ENCODE data around the gene ZFP36L1.
A peak's percentile ranks its signal among the peaks of the same experiment; 100 is the strongest.

Gene ZFP36L1

DNA sequence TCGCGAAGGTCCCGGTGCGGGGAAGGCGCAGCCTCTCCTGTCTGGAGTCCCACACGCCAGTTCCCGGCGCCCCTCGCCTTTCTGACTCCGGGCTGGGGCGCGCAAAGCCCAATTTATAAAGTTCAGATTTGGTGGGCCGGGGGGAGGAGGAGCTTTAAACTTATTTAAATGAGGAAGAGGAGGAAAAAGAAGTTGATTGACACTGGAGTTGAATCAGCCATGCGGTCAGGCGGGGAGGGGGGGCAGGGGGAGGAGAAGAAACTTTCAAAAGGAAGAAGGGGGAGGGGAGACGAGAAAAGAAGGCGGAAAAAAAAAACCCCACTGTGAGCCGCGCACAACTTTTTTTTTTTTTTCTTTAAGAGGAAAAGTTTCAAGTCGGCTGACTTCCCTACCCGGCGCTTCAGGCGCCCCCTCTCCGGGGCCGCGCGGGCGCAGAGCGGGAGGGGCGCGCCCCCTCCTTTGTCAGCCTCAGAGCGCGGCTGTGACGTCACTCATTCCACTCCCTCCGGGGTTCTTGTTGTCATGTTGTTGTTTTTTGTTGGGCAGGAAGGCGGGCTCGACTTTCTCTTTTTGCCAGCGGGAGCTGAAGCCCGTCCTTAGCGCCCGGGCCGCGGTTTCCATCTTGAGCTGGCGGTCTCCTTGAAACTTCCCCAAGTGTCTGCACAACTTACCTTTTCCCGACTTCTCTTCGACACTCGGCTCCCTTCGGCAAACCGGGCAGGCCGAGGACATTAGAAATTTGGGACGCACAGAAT is at the start of gene ZFP36L1:
Gene ZFP36L1 (minus strand): TSS at position 89 of the 755 bp plus-strand sequence. CDS start 129 bp downstream, outside the sequence.
- no peaks in the 10 kb centered on the region for H3K9me3 Mint-ChIP-seq
- H3K27me3 Mint-ChIP-seq (ENCODE audit: low read depth): no peaks in the 10 kb centered on the region
- H3K27ac Mint-ChIP-seq: peak within 1 kb of the TSS; percentile 99
- peak within 1 kb of the TSS; percentile 91 for H3K4me3 Mint-ChIP-seq
- H3K36me3 Mint-ChIP-seq (ENCODE audit: low read depth): peaks cover 42% of the 10 kb centered on the region
- peaks cover 49% of the 10 kb centered on the region for H3K4me1 Mint-ChIP-seq (ENCODE audit: low read depth)

DNA sequence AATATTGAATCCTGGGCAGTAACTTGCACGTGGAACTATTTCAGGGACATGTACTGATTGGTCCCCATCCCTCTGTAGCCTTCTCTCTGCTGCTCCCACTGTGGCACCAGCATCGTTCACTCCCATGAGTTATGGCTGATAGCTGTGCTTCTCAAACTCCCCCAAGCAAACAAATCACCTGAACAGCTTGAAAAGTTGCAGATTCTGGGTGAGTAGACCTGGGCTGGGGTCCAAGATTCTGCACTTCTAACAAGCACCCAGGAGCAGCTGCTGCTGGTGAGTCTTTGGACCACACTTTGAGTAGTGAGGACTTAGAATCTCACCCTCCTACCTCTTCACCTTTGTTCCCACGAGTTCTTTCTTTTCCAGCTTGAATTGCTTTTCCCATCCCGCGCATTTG is 49.4 kb upstream of the ZFP36L1 start:
- H3K36me3 Mint-ChIP-seq (ENCODE audit: low read depth): peaks cover 5% of the 10 kb centered on the region
- peaks cover 12% of the 10 kb centered on the region for H3K27me3 Mint-ChIP-seq (ENCODE audit: low read depth)
- H3K4me1 Mint-ChIP-seq (ENCODE audit: low read depth): peaks cover 17% of the 10 kb centered on the region
- H3K4me3 Mint-ChIP-seq: no peak overlapping the region
- peaks cover 9% of the 10 kb centered on the region for H3K9me3 Mint-ChIP-seq
- H3K27ac Mint-ChIP-seq: no peak overlapping the region

DNA sequence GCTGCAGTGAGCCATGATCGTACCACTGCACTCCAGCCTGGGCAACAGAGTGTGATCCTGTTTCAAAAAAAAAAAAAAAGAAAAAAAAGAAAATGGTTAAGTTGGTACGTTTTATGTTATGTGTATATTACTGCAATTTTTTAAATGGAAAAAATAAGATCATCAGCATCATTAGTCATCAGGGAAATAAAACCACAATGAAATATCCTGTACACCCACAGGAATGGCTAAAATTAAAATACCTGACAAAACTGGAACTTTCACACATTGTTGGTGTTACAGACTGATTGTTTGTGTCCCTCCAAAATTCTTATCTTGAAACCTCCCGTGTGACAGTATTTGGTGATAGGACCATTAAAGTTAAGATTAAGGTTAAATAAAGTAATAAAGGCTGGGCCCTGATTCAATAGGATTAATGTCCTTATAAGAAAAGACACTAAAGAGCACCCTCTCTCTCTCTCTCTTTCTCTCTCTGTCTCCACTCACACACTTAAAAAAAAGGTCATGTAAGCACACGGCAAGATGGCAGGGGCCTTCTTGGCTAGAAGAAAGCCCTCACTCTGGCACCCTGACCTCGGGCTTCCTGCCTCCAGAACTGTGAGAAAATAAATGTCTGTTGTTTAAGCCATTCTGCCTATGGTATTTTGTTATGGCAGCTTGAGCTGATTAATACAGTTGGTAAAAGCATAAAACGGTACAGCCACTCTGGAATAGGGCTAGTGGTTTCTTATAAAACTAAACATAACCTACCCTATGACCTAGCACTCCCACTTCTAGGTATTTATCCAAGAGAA is 48.3 kb upstream of the ZFP36L1 start:
- Mint-ChIP-seq H3K27ac (no peak overlapping the region), H3K9me3 (peaks cover 14% of the 10 kb centered on the region), H3K36me3 (ENCODE audit: low read depth) (peaks cover 9% of the 10 kb centered on the region), H3K4me3 (no peak overlapping the region), H3K27me3 (ENCODE audit: low read depth) (peaks cover 12% of the 10 kb centered on the region), H3K4me1 (ENCODE audit: low read depth) (peaks cover 19% of the 10 kb centered on the region)

DNA sequence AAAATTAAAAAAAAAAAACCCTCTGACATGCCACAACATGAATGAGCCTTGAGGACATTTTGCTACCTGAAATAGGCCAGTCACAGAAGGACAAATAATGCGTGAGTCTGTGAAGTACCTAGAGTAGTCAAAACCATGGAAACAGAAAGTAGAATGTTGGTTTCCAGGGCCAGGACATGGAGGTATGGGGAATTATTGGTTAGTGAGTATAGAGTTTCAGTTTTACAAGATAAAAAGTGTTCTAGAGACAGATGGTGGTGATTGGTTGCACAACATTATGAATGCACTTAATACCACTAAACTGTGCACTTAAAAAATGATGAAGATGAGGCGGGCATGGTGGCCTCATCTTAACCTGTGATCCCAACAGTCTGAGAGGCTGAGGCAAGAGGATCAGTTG is 47.6 kb upstream of the ZFP36L1 start:
- H3K4me1 Mint-ChIP-seq (ENCODE audit: low read depth): peaks cover 23% of the 10 kb centered on the region

GRCh38 chr14:68836082-68836481 is 43.2 kb upstream of the ZFP36L1 start:
- Mint-ChIP-seq H3K4me3 (no peak overlapping the region), H3K27ac (no peak overlapping the region), H3K36me3 (ENCODE audit: low read depth) (peaks cover 14% of the 10 kb centered on the region), H3K9me3 (peaks cover 24% of the 10 kb centered on the region), H3K27me3 (ENCODE audit: low read depth) (peaks cover 24% of the 10 kb centered on the region), H3K4me1 (ENCODE audit: low read depth) (peaks cover 13% of the 10 kb centered on the region)

More for the DNA sequence above, 47.6 kb upstream of the ZFP36L1 start:
- Mint-ChIP-seq H3K4me3 (no peak overlapping the region), H3K27me3 (ENCODE audit: low read depth) (peaks cover 12% of the 10 kb centered on the region), H3K27ac (no peak overlapping the region), H3K9me3 (peaks cover 22% of the 10 kb centered on the region), H3K36me3 (ENCODE audit: low read depth) (peaks cover 12% of the 10 kb centered on the region)

DNA sequence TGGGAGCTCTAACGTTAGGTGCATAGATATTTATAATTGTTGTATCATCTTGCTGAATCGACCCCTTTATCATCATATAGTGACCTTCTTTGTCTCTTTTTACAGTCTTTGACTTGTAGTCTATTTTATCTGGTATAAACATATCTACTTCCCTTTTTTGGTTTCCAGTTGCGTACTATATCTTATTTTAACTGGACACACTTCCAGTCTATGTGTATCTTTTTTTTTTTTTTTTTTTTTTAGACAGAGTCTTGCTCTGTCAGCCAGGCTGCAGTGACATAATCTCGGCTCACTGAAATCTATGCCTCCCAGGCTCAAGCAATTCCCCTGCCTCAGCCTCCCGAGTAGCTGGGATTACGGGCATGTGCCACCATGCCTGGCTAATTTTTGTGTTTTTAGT is 41.9 kb upstream of the ZFP36L1 start:
- H3K4me3 Mint-ChIP-seq: no peak overlapping the region
- H3K27me3 Mint-ChIP-seq (ENCODE audit: low read depth): peaks cover 29% of the 10 kb centered on the region
- H3K27ac Mint-ChIP-seq: no peak overlapping the region
- H3K9me3 Mint-ChIP-seq: peaks cover 24% of the 10 kb centered on the region
- peaks cover 9% of the 10 kb centered on the region for H3K4me1 Mint-ChIP-seq (ENCODE audit: low read depth)
- peaks cover 14% of the 10 kb centered on the region for H3K36me3 Mint-ChIP-seq (ENCODE audit: low read depth)

DNA sequence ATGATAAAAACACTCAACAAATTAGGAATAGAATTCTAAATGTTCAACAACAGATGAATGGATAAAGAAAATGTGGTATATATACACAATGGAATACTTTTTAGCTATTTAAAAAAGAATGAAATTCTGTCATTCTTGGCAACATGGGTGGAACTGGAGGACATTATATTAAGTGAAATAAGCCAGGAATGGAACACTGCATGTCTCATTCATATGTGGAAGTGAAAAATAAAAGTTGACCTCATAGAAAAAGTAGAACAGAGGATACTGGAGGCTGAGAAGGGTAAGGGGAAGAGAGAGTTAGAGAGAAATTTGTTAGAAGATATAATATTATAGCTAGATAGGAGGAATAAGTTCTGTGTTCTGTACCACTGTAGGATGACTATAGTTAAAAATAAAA is 35.8 kb upstream of the ZFP36L1 start:
- Mint-ChIP-seq H3K36me3 (ENCODE audit: low read depth) (no peaks in the 10 kb centered on the region), H3K4me3 (no peak overlapping the region), H3K4me1 (ENCODE audit: low read depth) (no peaks in the 10 kb centered on the region), H3K27ac (no peak overlapping the region), H3K27me3 (ENCODE audit: low read depth) (peaks cover 27% of the 10 kb centered on the region), H3K9me3 (no peaks in the 10 kb centered on the region)

GRCh38 chr14:68825729-68826128 is 32.9 kb upstream of the ZFP36L1 start:
- Mint-ChIP-seq H3K36me3 (ENCODE audit: low read depth) (no peaks in the 10 kb centered on the region), H3K27me3 (ENCODE audit: low read depth) (peaks cover 9% of the 10 kb centered on the region), H3K27ac (no peak overlapping the region), H3K4me1 (ENCODE audit: low read depth) (peaks cover 17% of the 10 kb centered on the region), H3K4me3 (no peak overlapping the region), H3K9me3 (no peaks in the 10 kb centered on the region)

- Mint-ChIP-seq H3K4me3 (no peak overlapping the region), H3K27me3 (ENCODE audit: low read depth) (peaks cover 4% of the 10 kb centered on the region), H3K36me3 (ENCODE audit: low read depth) (no peaks in the 10 kb centered on the region), H3K27ac (no peak overlapping the region), H3K9me3 (no peaks in the 10 kb centered on the region), H3K4me1 (ENCODE audit: low read depth) (peaks cover 25% of the 10 kb centered on the region)
Observed at GRCh38 chr14:68824517-68825347, 31.9 kb upstream of the ZFP36L1 start.

DNA sequence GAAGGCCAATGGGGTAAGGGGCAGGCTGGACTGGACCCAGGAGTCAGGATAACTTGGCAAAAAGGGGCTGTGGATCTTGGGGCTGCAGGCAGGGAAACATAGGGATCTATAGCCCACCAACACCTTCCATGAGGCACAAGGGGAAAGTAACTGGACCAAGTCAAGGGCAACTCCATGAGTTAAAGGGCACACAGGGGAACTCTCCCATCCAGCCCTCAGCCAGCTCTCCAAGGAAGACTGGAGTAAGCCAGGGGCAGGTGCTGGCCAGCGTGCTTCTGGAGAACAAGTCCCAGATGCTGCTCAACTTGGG is 31.3 kb upstream of the ZFP36L1 start:
- Mint-ChIP-seq H3K4me3 (no peak overlapping the region), H3K9me3 (no peaks in the 10 kb centered on the region), H3K27me3 (ENCODE audit: low read depth) (peaks cover 4% of the 10 kb centered on the region), H3K4me1 (ENCODE audit: low read depth) (peaks cover 31% of the 10 kb centered on the region), H3K36me3 (ENCODE audit: low read depth) (no peaks in the 10 kb centered on the region), H3K27ac (no peak overlapping the region)

GRCh38 chr14:68823434-68824206 is 30.8 kb upstream of the ZFP36L1 start:
- peak overlapping the region; percentile 0 for H3K27ac Mint-ChIP-seq
- no peaks in the 10 kb centered on the region for H3K36me3 Mint-ChIP-seq (ENCODE audit: low read depth)
- H3K4me1 Mint-ChIP-seq (ENCODE audit: low read depth): peaks cover 33% of the 10 kb centered on the region
- peaks cover under 1% of the 10 kb centered on the region for H3K27me3 Mint-ChIP-seq (ENCODE audit: low read depth)
- H3K4me3 Mint-ChIP-seq: no peak overlapping the region
- H3K9me3 Mint-ChIP-seq: no peaks in the 10 kb centered on the region

DNA sequence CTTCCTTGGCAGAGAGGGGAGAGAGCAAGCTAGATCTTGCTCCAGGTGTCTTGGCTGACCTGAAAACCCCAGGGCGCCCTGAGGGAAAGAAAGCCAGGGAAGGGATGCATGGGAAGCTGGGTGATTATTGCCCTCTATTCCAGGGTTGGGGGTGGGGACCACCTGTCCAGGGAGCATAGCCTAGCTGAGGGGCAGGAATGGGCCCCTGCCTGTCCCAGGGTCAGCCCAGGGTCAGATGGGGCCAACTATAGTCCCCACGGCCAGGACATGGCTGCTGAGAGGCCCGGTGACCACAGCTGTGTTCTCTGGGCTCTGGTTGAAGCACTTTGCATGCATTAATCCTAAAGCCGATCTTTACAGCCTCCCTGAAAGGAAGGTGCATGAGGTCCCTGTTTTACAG is 30.1 kb upstream of the ZFP36L1 start:
- Mint-ChIP-seq H3K4me1 (ENCODE audit: low read depth) (peaks cover 33% of the 10 kb centered on the region), H3K4me3 (no peak overlapping the region), H3K36me3 (ENCODE audit: low read depth) (no peaks in the 10 kb centered on the region), H3K9me3 (no peaks in the 10 kb centered on the region), H3K27ac (no peak overlapping the region), H3K27me3 (ENCODE audit: low read depth) (no peaks in the 10 kb centered on the region)

- Mint-ChIP-seq H3K4me1 (ENCODE audit: low read depth) (peaks cover 33% of the 10 kb centered on the region), H3K27ac (peak overlapping the region; percentile 60), H3K9me3 (no peaks in the 10 kb centered on the region), H3K27me3 (ENCODE audit: low read depth) (no peaks in the 10 kb centered on the region), H3K36me3 (ENCODE audit: low read depth) (no peaks in the 10 kb centered on the region), H3K4me3 (no peak overlapping the region)
Observed at GRCh38 chr14:68822132-68822651, 29.3 kb upstream of the ZFP36L1 start.
